Measurements from ENCODE around the gene UTF1. TPM values are rescaled to one million over a fixed set of nuclear protein-coding genes. Genes with fewer than 3 reads are reported as not detected.

The UTF1 gene
- total RNA-seq, 1 donor from 2014 or later: not detected

DNA sequence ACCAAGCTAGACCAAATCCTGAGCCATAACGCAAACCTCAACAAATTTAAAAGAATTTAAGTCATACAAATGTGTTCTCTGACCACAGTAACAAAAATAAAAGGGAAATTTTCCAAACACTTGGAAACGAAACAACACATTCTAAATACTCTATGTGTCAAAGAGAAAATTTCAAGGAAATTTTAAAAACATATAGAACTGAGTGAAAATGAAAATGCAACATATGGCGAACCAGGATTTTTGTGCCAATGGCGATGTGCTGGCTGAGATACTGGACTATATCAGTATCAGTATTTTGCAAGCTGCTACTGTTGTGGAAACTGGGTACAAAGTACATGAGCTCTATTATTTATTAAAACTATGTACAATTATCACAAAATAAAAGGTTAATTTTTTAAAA, 35.9 kb upstream of the UTF1 start:
- Mint-ChIP-seq H3K9me3 (no peaks in the 10 kb centered on the region), H3K36me3 (ENCODE audit: low read depth) (peaks cover 7% of the 10 kb centered on the region), H3K4me3 (no peak overlapping the region), H3K4me1 (no peaks in the 10 kb centered on the region), H3K27ac (ENCODE audit: unreplicated experiment) (no peak overlapping the region), H3K27me3 (ENCODE audit: low read depth) (peaks cover 25% of the 10 kb centered on the region)
- no peak for TF ChIP-seq CTCF (conservative IDR thresholded peaks at IDR 0.05)
- no peak for DNase-seq (ENCODE audit: low read depth, low spot score)

- TF ChIP-seq CTCF (conservative IDR thresholded peaks at IDR 0.05): no peak
- Mint-ChIP-seq H3K27ac (ENCODE audit: unreplicated experiment) (no peak overlapping the region), H3K9me3 (no peaks in the 10 kb centered on the region), H3K4me3 (no peak overlapping the region), H3K4me1 (no peaks in the 10 kb centered on the region), H3K36me3 (ENCODE audit: low read depth) (peaks cover 7% of the 10 kb centered on the region), H3K27me3 (ENCODE audit: low read depth) (peaks cover 25% of the 10 kb centered on the region)
- DNase-seq (ENCODE audit: low read depth, low spot score): no peak
These were observed 34.9 kb upstream of the UTF1 start for GRCh38 chr10:133195096-133195495.

DNA sequence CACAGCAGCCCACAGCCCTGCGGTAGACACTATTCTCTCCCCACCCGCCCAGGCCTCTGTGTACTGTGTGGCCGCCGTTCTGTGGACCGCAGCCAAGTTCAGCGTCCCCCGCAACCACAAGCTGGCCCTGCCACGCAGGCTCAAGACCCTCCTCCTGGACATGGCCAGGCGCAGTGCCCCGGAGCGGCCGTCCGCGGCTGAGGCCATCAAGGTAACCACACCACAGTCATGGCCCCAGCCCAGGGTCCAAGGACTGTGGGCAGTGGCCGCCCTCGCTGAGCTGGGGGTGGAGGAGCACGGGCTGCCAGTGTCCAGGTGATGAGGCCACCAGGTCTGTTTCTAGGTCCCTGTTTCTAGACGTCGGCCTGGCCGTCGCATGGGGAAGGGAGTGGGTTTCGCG, 34.4 kb upstream of the UTF1 start:
- TF ChIP-seq CTCF (conservative IDR thresholded peaks at IDR 0.05): no peak
- H3K4me3 Mint-ChIP-seq: no peak overlapping the region
- H3K36me3 Mint-ChIP-seq (ENCODE audit: low read depth): peaks cover 7% of the 10 kb centered on the region
- no peak overlapping the region for H3K27ac Mint-ChIP-seq (ENCODE audit: unreplicated experiment)
- H3K27me3 Mint-ChIP-seq (ENCODE audit: low read depth): peaks cover 25% of the 10 kb centered on the region
- H3K9me3 Mint-ChIP-seq: no peaks in the 10 kb centered on the region
- H3K4me1 Mint-ChIP-seq: no peaks in the 10 kb centered on the region
- DNase-seq (ENCODE audit: low read depth, low spot score): no peak

- Mint-ChIP-seq H3K27ac (ENCODE audit: unreplicated experiment) (no peak overlapping the region), H3K4me1 (no peaks in the 10 kb centered on the region), H3K27me3 (ENCODE audit: low read depth) (peaks cover 25% of the 10 kb centered on the region), H3K4me3 (no peak overlapping the region), H3K36me3 (ENCODE audit: low read depth) (peaks cover 7% of the 10 kb centered on the region), H3K9me3 (no peaks in the 10 kb centered on the region)
- DNase-seq (ENCODE audit: low read depth, low spot score): no peak
- no peak for TF ChIP-seq CTCF (conservative IDR thresholded peaks at IDR 0.05)
These were observed 33.6 kb upstream of the UTF1 start for GRCh38 chr10:133196221-133196915.

GRCh38 chr10:133196936-133197758, 32.9 kb upstream of the UTF1 start:
- Mint-ChIP-seq H3K27ac (ENCODE audit: unreplicated experiment) (no peak overlapping the region), H3K27me3 (ENCODE audit: low read depth) (peaks cover 21% of the 10 kb centered on the region), H3K4me1 (no peaks in the 10 kb centered on the region), H3K9me3 (no peaks in the 10 kb centered on the region), H3K4me3 (no peak overlapping the region), H3K36me3 (ENCODE audit: low read depth) (peaks cover 4% of the 10 kb centered on the region)
- DNase-seq (ENCODE audit: low read depth, low spot score): no peak
- no peak for TF ChIP-seq CTCF (conservative IDR thresholded peaks at IDR 0.05)

Data from neural crest cell (in vitro differentiated cells).